ENCODE data around the gene BACH2.

DNA sequence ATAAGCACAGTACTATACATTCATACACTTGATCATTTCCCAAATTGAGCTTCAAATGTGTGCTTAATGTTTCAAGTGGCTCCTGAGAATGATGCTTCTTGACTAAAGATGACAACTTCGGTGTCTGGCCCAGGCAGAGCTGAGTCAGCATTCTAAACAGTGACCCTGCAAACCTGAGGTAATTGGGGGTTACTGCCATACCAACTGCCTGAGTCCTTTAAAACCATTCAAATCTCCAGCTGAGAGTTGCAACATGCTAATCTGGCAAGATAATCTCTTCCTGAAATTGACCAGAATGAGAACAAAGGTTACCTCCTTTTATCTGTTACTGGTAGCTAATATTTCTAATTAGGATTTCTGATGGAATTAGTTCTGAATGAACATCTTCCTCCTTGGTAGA is 8.2 kb downstream of the BACH2 start:
- TF ChIP-seq, protein P1, sequence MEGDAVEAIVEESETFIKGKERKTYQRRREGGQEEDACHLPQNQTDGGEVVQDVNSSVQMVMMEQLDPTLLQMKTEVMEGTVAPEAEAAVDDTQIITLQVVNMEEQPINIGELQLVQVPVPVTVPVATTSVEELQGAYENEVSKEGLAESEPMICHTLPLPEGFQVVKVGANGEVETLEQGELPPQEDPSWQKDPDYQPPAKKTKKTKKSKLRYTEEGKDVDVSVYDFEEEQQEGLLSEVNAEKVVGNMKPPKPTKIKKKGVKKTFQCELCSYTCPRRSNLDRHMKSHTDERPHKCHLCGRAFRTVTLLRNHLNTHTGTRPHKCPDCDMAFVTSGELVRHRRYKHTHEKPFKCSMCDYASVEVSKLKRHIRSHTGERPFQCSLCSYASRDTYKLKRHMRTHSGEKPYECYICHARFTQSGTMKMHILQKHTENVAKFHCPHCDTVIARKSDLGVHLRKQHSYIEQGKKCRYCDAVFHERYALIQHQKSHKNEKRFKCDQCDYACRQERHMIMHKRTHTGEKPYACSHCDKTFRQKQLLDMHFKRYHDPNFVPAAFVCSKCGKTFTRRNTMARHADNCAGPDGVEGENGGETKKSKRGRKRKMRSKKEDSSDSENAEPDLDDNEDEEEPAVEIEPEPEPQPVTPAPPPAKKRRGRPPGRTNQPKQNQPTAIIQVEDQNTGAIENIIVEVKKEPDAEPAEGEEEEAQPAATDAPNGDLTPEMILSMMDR (optimal IDR thresholded peaks at IDR 0.05 in 1 of 3, IDR thresholded peaks at IDR 0.05 in 1 of 3, conservative IDR thresholded peaks at IDR 0.05 in 1 of 3; ENCODE audit: extremely low read depth in 1 of 3, insufficient read depth in 2 of 3, low read length in 3 of 3): no peak
- no peak for TF ChIP-seq EZH2 (IDR thresholded peaks at IDR 0.05; ENCODE audit: low read length)

All from keratinocyte (primary cell).